NCI-H2196 treated with DMSO at 0.1 percent for 48 hours (cell line): ENCODE results near the gene PRSS2.

Experiments used
- DNase-seq: peaks from one replicate; lab custom pipeline; 2025; ENCODE audit not compliant: unreplicated experiment; lab: John Stamatoyannopoulos, UW

Gene PRSS2

GRCh38 chr7:142785841-142786250 lies 15.1 kb downstream of the PRSS2 start:
- DNase-seq = no peak

GRCh38 chr7:142787034-142787768 lies 16.4 kb downstream of the PRSS2 start:
- no peak for DNase-seq

GRCh38 chr7:142787783-142788182 lies 17.0 kb downstream of the PRSS2 start:
- DNase-seq = no peak

- no peak for DNase-seq
Measured at GRCh38 chr7:142788303-142789289, 17.8 kb downstream of the PRSS2 start.

- no peak for DNase-seq
Measured at GRCh38 chr7:142789441-142789840, 18.7 kb downstream of the PRSS2 start.

GRCh38 chr7:142790056-142790455 lies 19.3 kb downstream of the PRSS2 start:
- no peak for DNase-seq

- DNase-seq = no peak
Measured at GRCh38 chr7:142790555-142790954, 19.8 kb downstream of the PRSS2 start.

- no peak for DNase-seq
Measured at GRCh38 chr7:142791502-142791901, 20.7 kb downstream of the PRSS2 start.

GRCh38 chr7:142792129-142792528 lies 21.4 kb downstream of the PRSS2 start:
- DNase-seq = no peak

GRCh38 chr7:142792593-142792992 lies 21.8 kb downstream of the PRSS2 start:
- DNase-seq = no peak

GRCh38 chr7:142793156-142793555 lies 22.4 kb downstream of the PRSS2 start:
- no peak for DNase-seq

GRCh38 chr7:142795339-142795863 lies 24.6 kb downstream of the PRSS2 start:
- no peak for DNase-seq

GRCh38 chr7:142796001-142796500 lies 25.3 kb downstream of the PRSS2 start:
- DNase-seq = no peak

GRCh38 chr7:142796501-142797390 lies 26.0 kb downstream of the PRSS2 start:
- DNase-seq = no peak

GRCh38 chr7:142797391-142798377 lies 26.9 kb downstream of the PRSS2 start:
- DNase-seq = no peak

GRCh38 chr7:142798451-142799436 lies 28.0 kb downstream of the PRSS2 start:
- no peak for DNase-seq

- DNase-seq = no peak
Measured at GRCh38 chr7:142799437-142799835, 28.7 kb downstream of the PRSS2 start.

GRCh38 chr7:142800088-142800487 lies 29.3 kb downstream of the PRSS2 start:
- no peak for DNase-seq
